GM18519 (cell line): ENCODE measurements around the gene COX10.
"Not testable (repeated sequence)": the region's sequence is repeated elsewhere in the genome, so short reads cannot be mapped to it uniquely, and the experiment has no call there.

ENCODE experiments used
- ATAC-seq: cut with Tn5 transposase; IDR thresholded peaks from one replicate; pipeline ENCODE4 v1.9.1; 2021; ENCODE audit warnings: mild to moderate bottlenecking, moderate library complexity; ENCODE audit not compliant: unreplicated experiment, low FRiP score

COX10 gene

DNA sequence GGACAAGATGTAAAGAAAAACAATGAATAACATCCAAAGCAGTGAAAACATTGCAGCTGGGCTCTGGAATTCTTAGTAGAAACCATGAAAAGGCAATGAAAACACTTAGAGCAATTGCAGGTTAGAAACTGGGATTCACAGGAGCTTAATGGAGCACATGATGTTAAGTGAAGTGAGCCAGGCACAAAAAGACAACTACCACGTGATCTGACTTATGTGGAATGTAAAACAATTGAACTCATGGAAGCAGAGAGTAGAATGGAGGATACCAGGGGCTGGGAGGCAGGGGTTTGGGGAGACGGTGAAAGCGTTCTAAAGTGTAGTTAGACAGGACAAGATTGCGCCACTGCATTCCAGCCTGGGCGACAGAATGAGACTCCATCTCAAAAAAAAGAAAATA, 170.0 kb downstream of the COX10 start:
- ATAC-seq = not testable (repeated sequence)

DNA sequence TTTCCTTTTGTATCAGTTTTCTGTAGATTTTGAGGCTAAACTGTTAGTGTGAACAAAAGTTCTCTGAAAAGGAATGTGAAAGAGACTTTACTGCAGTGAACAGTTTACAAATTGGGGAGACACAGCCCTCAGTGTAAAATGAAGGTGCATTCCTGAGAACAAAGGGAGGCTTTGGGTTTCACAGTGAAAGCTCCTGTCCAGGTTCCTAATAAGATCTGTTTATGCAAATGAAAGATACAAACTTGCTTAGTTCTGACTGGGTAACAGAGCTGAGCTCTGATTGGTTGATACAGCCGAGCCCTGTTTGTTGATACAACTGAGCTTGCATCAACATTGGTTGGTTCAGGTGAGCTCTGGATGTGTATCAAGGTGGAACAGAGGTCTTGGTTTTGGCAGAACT, 175.7 kb downstream of the COX10 start:
- ATAC-seq = no peak

DNA sequence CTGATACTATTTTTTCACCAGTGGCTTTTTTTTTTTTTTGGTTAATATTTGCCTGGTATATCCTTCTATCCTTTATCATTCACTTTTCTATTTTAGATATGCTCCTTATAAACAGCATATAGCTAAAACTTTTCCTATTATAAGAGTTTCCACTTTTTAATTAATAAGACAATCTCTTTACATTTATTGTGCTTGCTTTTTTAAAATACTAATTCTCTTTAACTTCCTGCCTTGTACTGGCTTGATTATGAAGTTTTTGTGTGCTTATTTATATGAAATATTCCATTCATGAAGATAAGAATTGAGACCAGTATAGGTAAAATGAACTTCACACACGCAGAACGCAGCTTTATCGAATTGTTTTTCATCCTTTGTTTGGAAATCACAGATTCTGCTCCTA, 176.3 kb downstream of the COX10 start:
- no peak for ATAC-seq
